Ectodermal cell (in vitro differentiated cells): ENCODE measurements around the gene FAU.
A peak's percentile ranks its signal among the peaks of the same experiment; 100 is the strongest.

Experiments used
- H3K27ac ChIP-seq: 2 replicates; pipeline ENCODE4 v1.7.0; 2013; ENCODE audit warnings: mild to moderate bottlenecking, low read depth, low read length; ENCODE audit not compliant: insufficient read depth, poor library complexity, severe bottlenecking
- H3K27me3 ChIP-seq: 2 replicates; pipeline ENCODE4 v1.7.0; 2013; ENCODE audit warnings: mild to moderate bottlenecking, low read length; ENCODE audit not compliant: insufficient read depth, control insufficient read depth, poor library complexity, severe bottlenecking
- H3K36me3 ChIP-seq: one replicate; pipeline ENCODE4 v1.7.0; 2013; ENCODE audit warnings: low read length; ENCODE audit not compliant: control insufficient read depth, insufficient read depth
- H3K4me1 ChIP-seq: one replicate; pipeline ENCODE4 v1.7.0; 2013; ENCODE audit warnings: low read length; ENCODE audit not compliant: control insufficient read depth, insufficient read depth
- H3K4me3 ChIP-seq: 2 replicates; pipeline ENCODE4 v1.7.0; 2013; ENCODE audit warnings: low read depth, low read length, control low read depth; ENCODE audit not compliant: insufficient read depth
- H3K9me3 ChIP-seq: 2 replicates; pipeline ENCODE4 v1.7.0; 2013; ENCODE audit warnings: mild to moderate bottlenecking, low read length, moderate library complexity; ENCODE audit not compliant: control insufficient read depth
- WGBS, 2 experiments: methylation state at CpG; one replicate each; pipeline ENCODE4 v1.1.7; 2013; ENCODE audit warnings: missing lambda C conversion rate in 2 of 2; 5-methylcytosine and 5-hydroxymethylcytosine counted together

FAU gene

DNA sequence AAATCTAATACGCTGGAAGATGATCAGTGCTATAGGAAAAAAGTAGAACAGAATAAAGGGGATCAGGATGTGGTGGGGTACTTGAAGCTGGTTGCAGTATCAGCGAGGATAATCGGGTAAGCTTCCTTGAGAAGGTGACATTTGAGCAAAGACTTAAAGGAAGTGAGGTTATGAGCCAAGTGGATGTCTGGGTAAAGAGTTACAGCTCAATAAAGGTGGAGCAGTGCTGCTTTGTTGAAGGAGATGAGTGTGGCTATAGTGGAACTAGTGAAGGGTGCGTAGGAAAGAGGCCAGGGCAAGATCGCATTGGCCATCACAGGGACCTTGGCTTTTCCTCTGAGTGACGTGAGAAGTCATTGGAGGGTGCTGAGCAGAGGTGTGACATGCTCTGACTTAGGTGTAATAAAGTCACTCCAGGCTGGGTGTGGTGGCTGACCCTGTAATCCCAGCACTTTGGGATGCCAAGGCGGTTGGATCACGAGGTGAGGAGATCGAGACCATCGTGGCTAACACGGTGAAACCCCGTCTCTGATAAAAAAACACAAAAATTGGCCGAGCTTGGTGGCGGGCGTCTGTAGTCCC lies 14.7 kb upstream of the FAU start:
- no peaks in the 10 kb centered on the region for H3K36me3 ChIP-seq
- H3K4me3 ChIP-seq: no peak overlapping the region
- H3K27me3 ChIP-seq: peaks cover 8% of the 10 kb centered on the region
- peaks cover 11% of the 10 kb centered on the region for H3K4me1 ChIP-seq
- no peak overlapping the region for H3K27ac ChIP-seq
- WGBS, 2 experiments: 91% methylated on average over 15 of the region's 15 CpGs
- no peaks in the 10 kb centered on the region for H3K9me3 ChIP-seq

DNA sequence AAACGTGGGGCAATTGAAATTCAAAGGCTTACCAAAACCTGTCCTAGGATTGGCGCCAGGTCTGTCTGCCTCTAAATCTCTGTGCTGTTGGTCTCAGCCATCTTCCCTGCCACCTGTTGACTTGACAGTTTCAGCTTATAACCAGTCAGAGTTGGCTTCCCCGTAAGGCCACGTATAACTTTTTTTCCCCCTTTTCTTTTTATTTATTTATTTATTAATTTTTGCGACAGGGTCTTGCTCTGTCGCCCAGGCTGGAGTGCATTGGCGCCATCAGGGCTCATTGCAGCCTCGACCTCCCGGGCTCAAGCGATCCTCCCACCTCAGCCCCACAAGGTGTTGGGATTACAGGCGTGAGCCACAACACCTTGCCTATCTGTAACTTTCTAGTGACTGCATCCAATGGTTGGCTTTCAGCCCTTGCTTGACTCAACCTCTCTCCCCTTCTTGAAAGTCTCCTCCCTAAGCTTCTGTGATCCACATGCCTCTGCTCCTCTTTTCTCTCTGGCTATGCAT lies 13.8 kb upstream of the FAU start:
- H3K9me3 ChIP-seq: no peaks in the 10 kb centered on the region
- H3K27ac ChIP-seq: no peak overlapping the region
- peaks cover 11% of the 10 kb centered on the region for H3K4me1 ChIP-seq
- H3K36me3 ChIP-seq: no peaks in the 10 kb centered on the region
- peak overlapping the region; percentile 83 for H3K4me3 ChIP-seq
- 75 to 78% methylated on average over 11 of the region's 11 CpGs for WGBS, 2 experiments
- H3K27me3 ChIP-seq: peaks cover 4% of the 10 kb centered on the region

DNA sequence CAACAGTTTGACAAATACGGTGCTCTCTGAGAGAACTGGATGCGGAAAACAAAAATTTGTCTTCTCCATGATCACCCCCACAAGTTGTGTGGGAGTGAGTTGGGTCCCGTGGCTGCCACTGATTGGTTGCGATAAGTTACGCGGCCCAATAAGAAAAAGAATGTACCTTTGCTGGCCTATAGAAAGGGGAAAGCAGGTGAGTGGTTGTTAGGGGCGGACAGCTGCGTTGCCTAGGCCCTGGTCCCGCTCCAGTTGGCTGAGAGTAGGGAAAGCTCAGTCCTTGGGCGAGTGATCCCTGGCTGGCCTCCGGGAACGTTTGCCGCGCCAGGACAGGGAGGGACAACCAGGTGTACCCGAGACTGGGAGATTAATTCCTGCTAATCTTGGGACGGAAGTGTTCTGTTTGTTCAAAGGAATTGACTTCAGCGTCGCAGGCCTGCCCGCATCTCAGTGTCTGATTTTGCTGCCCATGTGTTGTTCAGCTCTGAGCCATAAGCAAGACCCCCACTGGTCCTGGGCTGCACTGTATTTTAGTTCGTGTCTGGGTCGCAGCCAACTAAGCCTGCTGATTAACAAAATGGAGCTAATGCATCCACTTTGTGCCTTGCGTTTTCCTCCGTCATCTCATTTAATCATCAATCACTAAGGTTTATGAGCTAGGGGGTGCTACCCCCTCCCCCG lies 13.2 kb upstream of the FAU start:
- peak overlapping the region; percentile 96 for H3K27ac ChIP-seq
- H3K27me3 ChIP-seq: no peaks in the 10 kb centered on the region
- WGBS, 2 experiments: 9 to 10% methylated on average over 24 of the region's 24 CpGs
- no peaks in the 10 kb centered on the region for H3K9me3 ChIP-seq
- H3K4me3 ChIP-seq: peak overlapping the region; percentile 83
- H3K4me1 ChIP-seq: peaks cover 11% of the 10 kb centered on the region
- H3K36me3 ChIP-seq: no peaks in the 10 kb centered on the region

DNA sequence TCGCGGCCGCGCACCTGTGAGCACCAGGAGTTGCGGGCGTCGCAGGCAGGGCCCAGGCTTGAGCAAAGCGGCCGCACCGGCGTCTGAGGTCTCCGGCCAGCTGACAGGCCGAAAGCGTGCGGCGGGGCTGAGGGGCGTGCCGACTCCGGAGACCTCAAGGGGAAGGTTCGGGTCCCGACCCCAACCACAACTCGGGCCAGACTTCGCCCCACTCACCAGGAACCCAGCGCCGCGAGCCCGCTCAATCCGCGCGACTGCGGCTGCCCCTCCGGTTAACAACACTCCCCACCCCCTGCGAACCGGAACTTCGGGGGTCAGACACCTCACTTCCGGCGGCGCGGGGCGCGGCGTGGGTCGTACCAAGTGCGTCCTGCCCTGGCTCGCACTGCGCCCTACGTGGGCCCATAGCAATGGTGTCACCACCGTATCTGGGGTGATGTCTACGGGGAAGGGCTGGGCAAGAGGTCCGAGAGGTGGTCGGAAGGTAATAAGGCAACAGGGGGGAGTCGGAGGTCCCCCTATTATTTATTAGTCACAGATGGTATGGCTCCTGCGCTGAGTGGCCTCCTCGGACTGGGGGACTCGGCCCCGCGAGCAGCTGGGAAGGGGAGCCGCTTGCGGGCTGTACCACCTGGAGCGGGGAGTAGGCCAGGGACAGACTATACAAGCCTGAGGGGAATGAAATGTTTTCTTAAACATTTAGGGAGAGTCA lies 12.5 kb upstream of the FAU start, which contains the start of gene SYVN1:
Gene SYVN1, minus strand, starts transcription at position 280 of the 712 bp plus-strand sequence. CDS start 918 bp downstream, outside the sequence.
- 0% methylated on average over 60 of the region's 60 CpGs for WGBS, 2 experiments
- Histone ChIP-seq H3K27me3 (no peaks in the 10 kb centered on the region), H3K9me3 (no peaks in the 10 kb centered on the region), H3K36me3 (peaks cover 2% of the 10 kb centered on the region), H3K27ac (peak within 1 kb of the TSS; percentile 96), H3K4me3 (peak within 1 kb of the TSS; percentile 83), H3K4me1 (peaks cover 11% of the 10 kb centered on the region)

DNA sequence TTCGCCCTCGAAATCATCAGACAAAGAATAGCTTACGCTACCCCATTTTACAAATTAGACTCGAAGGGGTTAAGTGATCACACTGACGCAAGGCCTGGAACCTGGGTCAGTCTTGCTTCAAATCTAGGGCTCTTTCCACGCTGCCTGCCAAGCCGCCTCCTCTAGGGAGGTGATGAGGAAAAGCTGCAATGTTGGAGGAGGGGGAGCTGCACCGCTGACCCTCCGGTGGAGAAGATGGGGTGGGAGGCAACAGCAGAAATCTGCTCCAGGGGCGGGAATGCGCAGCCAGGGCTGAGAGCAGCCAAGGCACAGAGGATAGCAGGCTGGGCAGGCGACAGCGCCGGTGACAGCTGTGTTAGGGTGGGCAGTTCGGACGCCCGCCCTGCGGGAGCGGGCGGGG lies 11.8 kb upstream of the FAU start:
- Histone ChIP-seq H3K36me3 (peaks cover 4% of the 10 kb centered on the region), H3K4me3 (peak overlapping the region; percentile 83), H3K27me3 (no peaks in the 10 kb centered on the region), H3K27ac (peak overlapping the region; percentile 11), H3K9me3 (no peaks in the 10 kb centered on the region), H3K4me1 (peaks cover 11% of the 10 kb centered on the region)
- 3 to 5% methylated on average over 20 of the region's 20 CpGs for WGBS, 2 experiments

DNA sequence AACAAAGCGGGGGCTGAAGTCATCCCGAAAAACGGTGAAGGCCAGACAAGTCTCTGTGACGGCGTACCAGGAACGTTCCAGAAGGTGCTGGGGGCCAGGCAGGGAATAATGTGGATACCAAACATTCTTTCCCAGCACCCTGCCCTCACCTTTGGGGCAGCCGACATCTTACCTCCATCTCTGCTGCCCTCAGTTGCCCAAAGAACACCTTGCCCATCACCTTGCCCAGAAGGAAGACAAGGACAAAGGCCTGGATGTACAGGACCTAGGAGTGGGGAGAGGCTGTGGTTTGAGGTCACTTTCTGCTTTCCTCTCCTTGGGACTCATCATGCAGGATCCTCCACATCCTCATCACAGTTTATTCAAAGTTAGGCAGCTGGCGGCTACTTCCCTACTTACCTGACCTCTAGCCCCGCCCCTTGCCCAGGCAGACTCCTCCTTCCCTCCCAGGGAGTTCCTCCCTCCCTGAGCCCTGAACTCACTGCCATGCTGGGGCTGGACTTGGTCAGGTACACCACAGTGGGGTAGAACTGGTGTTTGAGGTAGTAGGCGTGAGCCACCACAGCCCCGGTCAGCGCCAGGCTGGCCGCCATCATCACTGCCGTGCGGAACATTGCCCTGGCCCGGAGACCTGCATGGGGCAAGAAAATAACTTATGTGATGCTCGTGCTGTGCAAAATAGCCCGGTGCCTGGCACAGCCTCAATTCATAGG lies 11.2 kb upstream of the FAU start:
- 49 to 56% methylated on average over 18 of the region's 18 CpGs for WGBS, 2 experiments

DNA sequence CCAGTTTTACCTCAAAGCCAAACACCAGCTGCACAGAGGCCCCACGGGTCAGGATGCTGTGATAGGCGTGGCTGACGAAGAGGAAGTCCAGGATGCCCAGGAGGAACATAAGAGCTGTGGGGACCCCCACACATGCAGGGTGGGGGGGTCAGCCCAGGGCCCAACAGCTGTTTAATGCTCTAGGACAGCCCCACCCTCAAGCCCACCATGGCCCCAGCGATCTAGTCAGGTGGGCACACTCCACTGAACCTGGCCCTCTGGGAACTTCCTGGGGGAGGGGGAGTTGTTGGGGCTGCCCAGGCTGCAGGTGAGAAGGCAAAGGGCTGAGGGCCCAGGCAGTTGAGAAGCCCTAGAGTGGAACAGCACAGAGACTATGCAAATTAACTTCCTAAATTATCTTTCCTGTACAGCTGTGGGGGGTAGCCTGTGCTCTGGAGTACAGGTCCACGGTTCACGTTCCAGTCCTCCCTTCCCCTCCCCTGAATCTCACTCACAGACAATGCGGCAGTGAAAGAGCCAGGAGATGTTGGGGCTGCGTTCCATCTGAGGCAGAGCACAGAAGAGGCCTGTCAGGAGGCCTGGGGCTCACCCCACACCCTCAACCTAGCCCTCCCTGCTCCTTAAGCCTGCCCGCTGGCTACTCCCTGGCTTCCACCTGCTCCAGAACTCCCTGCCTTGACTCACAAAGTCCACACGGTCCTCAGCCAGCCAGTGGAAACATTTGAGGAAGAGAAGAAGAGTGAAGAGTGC lies 10.5 kb upstream of the FAU start:
- H3K27me3 ChIP-seq: no peaks in the 10 kb centered on the region
- H3K36me3 ChIP-seq: peaks cover 4% of the 10 kb centered on the region
- H3K27ac ChIP-seq: no peak overlapping the region
- no peaks in the 10 kb centered on the region for H3K9me3 ChIP-seq
- H3K4me3 ChIP-seq: no peak overlapping the region
- 94 to 95% methylated on average over 10 of the region's 10 CpGs for WGBS, 2 experiments
- peaks cover 11% of the 10 kb centered on the region for H3K4me1 ChIP-seq

More for the DNA sequence above, 11.2 kb upstream of the FAU start:
- Histone ChIP-seq H3K27ac (no peak overlapping the region), H3K36me3 (peaks cover 4% of the 10 kb centered on the region), H3K4me3 (peak overlapping the region; percentile 83), H3K9me3 (no peaks in the 10 kb centered on the region), H3K27me3 (no peaks in the 10 kb centered on the region), H3K4me1 (peaks cover 11% of the 10 kb centered on the region)

DNA sequence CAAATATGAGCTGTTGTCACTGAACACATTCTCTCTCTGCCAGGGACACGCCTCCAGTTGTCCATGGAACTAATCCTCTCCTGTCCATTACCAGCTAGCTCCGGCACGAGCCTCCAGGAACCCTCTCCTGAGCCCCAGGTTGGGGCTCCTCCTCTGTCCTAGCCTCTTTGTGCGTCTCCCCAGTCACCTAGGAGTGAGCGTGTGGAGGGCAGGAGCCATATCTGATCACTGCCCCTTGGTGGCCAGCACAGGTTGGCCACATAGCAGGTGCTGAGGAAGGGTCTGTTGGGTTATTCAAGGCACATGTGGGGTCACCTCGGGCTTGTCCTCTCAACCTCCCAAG lies 9.9 kb upstream of the FAU start:
- Histone ChIP-seq H3K4me1 (peaks cover 11% of the 10 kb centered on the region), H3K27ac (no peak overlapping the region), H3K27me3 (no peaks in the 10 kb centered on the region), H3K36me3 (peaks cover 7% of the 10 kb centered on the region), H3K9me3 (no peaks in the 10 kb centered on the region), H3K4me3 (no peak overlapping the region)
- WGBS, 2 experiments: 92 to 96% methylated on average over 6 of the region's 6 CpGs

DNA sequence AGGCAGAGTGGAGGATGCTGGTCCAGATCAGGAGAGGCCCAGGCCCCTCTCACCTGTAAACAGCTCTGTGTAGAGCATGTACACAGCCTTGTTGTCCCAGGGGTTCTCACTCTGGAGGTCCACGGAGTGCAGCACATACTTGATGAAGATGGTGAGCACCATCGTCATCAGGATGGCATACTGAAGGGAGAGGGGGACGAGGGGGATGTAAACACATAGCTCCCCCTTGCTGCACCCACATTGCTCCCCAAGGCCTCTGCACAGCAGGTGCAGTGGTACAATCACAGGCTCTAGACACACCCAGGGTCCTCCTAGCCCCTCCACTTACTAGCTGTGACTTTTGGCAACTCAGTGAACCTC lies 9.5 kb upstream of the FAU start:
- no peaks in the 10 kb centered on the region for H3K9me3 ChIP-seq
- no peaks in the 10 kb centered on the region for H3K27me3 ChIP-seq
- H3K4me1 ChIP-seq: peaks cover 11% of the 10 kb centered on the region
- no peak overlapping the region for H3K4me3 ChIP-seq
- 87 to 89% methylated on average over 3 of the region's 3 CpGs for WGBS, 2 experiments
- no peak overlapping the region for H3K27ac ChIP-seq
- H3K36me3 ChIP-seq: peaks cover 12% of the 10 kb centered on the region
